NCI-H1092 (cell line): ENCODE measurements around the gene HIC1.

Source experiments
- DNase-seq: peaks from one replicate; lab custom pipeline; 2025; lab: John Stamatoyannopoulos, UW

Gene HIC1

DNA sequence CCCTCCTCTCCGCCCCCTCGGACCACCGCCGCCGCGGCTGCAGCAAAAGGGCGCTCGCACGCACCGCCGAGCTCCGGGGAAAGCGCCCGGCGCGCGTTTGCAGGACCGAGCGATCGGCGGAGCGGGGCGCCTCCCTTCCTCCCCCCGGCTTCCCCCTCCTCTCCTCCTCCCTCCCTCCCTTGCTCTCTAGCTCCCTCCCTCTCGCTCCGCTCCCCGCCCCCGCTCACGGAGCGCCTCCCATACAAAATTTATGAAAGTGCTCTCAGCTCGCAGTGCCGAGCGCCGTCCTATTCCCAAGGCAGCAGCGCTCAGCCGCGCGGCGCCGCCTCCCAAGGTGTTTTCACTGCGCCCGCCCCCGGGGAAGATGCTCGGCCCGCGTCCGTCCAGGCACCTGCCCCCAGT, 29.7 kb upstream of the HIC1 start, which contains the start of gene RTN4RL1:
RTN4RL1 (minus strand) TSS at position 115 of the 402 bp plus-strand sequence. CDS start 469 bp downstream, outside the sequence.
- DNase-seq: no peak

DNA sequence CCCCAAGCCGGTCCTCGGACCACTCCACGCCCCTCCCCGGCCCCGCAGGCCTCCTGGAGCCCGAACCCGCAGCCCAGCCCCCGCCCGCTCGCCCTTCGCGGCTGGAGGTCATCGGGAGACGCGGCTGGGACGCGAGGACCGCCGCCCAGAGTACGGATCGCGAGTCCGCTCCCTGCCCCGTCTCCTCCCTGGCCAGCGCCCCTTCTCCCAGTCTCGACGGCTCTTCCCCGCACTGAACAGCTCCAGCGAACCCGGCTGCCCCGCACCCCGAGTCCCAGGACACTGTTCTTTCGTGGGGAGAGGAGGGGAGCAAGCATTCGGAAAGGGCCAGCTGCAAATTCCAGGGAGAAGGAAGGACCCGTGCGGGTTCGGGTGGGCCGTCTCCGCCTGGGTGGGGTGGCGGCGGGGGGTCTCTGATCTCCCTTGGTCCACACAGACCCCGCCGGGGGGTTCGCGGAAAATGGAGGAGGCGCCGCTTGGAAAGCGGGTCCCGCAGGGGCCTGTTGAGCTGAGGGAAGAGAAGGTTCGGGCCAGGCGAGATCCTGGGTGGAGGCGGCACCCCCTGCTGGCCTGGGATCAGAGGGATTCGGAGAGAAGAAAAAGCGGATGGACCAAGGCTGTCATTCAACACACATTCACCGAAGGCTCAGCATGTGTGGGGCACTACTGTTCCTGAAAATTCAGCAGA, 29.1 kb upstream of the HIC1 start:
- DNase-seq: peak; percentile 63

DNA sequence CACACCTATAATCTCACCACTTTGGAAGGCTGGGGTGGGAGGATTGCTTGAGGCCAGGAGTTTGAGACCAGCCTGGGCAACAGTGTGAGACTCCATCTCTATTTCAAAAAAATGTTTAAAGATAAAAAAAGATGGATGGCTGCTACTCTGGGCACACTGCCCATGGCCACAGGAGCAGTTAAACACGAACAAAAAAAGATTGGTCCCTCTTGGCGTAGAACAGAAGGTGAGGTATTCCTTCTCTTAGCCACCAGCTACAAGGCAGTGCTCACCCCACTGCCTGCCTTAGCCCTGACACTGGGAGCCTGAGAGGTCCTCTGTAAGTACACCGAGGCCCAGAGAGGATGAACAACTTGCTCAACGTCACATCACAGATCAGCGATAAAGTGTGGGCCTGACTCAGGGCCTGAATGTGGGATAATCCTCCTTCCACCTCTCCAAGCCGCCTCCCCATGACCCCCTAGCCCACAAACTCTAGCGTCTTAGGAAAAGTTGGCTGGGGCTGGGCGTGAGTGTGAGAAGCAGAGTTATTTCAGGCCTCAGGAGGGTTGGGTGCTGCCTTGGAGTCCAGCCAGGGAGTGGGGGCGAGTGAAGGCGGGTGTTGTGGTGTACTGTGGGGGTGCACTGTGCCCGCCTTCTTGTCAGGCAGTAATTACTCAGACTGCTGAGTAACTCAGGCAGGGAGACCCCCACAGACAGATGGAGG, 27.2 kb upstream of the HIC1 start:
- no peak for DNase-seq

DNA sequence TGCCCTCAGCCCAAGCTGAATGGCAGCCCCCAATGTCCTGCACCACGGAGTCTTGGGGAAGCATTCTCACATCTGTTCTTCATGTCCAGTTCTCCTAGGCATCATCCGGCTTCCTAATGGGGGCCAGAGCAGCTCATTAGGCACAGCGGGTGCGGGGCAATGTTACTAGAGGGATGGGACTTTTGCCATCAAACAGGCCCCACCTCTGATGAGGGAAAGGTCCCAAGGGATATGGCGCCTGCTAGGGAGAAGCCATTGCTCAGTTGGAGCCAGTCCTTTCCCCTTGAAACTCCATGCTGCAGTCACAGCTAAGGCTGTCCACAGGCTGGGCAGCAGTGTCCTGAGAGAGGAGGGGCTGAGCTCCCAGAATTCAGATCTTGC, 26.7 kb upstream of the HIC1 start:
- DNase-seq: no peak

DNA sequence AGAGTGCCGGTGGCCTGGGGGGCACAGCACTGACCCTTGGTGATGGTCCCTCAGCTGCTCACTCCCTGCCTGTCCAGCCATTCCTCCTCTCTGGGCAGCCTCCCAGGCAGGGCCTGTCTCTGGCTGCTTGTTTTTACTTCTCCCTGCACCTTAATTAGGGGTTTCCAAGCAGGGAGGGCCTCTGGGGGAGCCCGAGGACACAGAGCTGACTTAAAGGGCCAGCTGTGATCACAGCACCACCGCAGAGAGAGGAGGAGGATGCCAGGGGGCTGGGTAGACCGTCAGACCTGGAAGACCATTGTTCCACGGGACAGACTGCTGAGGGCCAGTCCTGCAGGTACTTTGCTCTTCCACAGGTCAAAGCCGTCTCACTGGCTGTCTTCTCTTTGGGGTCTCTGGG, 26.2 kb upstream of the HIC1 start:
- no peak for DNase-seq

GRCh38 chr17:2029911-2030778, 24.8 kb upstream of the HIC1 start, which contains the start of gene DPH1:
DPH1 (plus strand) TSS chr17:2030153; CDS start chr17:2030170, 17 bp downstream.
- DNase-seq: peak; percentile 72

- DNase-seq: no peak
These were observed 24.1 kb upstream of the HIC1 start for GRCh38 chr17:2030779-2031163.

DNA sequence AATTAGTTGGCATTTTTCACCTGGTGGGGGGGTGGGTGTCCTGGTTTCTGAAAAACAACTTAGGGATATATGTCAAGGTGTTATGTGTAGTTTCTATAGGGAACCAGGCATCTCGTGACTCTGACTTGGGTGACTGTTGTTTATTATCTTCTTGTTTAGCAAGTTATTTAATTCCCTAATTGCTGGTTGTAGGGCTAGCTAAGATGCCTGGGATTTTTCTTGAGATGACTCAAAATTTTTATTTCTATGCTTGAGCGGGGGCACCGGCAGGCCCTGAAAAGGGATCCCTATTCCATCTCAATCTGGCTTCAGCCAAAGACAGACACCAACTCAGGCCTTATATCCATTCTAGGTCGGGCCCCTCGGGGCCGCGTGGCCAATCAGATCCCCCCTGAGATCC, 21.8 kb upstream of the HIC1 start:
- no peak for DNase-seq

- no peak for DNase-seq
These were observed 20.7 kb upstream of the HIC1 start for GRCh38 chr17:2034157-2034556.

DNA sequence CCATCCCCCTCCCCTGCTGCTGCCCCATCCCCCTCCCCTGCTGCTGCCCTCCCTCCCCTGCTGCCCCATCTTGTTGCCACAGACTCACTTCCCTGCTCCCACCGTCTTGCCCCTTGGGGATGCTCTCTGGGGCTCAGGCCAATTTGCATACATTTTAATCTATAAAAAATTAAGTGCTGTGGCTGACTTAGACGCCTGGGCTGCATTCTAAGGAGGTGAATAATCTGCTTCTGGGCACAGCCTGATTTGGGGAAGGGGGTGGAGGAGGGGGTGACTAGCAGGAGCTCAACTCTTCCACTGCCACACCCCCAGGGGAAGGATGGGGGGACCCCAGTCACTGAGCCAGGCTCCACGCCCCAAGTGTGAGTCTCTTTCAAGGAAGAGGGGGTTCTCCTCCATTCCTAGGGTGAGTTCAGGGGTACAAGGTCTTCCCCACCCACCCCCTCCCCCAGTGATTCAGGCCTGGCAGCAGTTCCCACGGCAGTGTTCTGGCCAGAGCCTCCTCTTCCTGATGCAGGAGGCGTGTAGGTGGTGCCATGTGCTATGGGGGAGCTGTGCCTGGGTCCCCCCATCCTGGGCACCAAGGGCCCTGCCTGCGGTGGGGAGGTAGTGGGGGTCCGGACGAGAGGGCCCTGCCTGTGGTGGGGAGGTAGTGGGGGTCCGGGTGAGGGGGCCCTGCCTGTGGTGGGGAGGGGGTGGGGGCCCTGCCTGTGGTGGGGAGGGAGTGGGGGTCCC, 19.9 kb upstream of the HIC1 start:
- no peak for DNase-seq

- DNase-seq: no peak
These were observed 19.1 kb upstream of the HIC1 start for GRCh38 chr17:2035541-2036488.

- no peak for DNase-seq
These were observed 17.7 kb upstream of the HIC1 start for GRCh38 chr17:2037155-2037554.

DNA sequence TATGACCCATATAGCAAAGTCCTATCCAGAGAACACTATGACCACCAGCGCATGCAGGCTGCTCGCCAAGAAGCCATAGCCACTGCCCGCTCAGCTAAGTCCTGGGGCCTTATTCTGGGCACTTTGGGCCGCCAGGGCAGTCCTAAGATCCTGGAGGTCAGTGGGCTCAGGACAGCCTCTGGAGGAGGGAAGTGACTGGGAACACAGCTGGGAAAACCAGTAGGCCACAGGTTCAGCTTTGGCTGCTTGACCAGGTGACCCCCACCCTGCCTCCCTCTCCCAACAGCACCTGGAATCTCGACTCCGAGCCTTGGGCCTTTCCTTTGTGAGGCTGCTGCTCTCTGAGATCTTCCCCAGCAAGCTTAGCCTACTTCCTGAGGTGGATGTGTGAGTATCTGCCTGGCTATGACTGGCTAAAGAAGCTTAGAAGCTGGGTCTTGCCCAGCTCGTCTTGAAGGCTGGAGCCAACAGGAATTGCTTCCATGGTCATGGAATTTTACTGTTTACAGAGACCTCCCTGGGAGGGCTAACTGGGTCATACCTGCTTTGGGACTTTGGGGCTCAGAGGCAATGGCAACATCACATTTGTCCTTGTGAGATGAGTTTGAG, 14.6 kb upstream of the HIC1 start:
- no peak for DNase-seq

DNA sequence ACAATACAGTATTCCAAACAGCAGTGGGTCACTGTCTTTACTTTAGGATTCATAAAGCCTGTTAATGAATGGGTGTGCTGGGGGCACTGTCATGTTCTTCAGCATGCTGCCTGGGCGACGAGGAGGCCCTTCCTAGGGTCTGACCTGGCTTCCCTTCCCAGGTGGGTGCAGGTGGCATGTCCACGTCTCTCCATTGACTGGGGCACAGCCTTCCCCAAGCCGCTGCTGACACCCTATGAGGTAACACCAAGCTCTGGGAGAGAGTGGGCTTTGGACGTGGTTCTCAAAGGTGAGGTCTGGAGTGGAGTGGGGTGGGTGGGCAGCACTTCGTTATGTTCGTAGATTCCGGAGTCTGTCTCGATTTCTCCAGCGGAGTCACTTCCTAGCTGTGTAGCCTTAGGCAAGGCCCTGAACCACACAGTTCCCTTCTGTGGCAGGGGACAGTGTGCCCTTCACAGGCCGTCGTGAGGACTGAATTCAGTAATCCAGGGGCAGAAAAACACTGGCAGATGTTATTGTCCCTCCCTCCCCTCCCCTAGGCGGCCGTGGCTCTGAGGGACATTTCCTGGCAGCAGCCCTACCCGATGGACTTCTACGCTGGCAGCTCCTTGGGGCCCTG, 13.9 kb upstream of the HIC1 start:
- no peak for DNase-seq

DNA sequence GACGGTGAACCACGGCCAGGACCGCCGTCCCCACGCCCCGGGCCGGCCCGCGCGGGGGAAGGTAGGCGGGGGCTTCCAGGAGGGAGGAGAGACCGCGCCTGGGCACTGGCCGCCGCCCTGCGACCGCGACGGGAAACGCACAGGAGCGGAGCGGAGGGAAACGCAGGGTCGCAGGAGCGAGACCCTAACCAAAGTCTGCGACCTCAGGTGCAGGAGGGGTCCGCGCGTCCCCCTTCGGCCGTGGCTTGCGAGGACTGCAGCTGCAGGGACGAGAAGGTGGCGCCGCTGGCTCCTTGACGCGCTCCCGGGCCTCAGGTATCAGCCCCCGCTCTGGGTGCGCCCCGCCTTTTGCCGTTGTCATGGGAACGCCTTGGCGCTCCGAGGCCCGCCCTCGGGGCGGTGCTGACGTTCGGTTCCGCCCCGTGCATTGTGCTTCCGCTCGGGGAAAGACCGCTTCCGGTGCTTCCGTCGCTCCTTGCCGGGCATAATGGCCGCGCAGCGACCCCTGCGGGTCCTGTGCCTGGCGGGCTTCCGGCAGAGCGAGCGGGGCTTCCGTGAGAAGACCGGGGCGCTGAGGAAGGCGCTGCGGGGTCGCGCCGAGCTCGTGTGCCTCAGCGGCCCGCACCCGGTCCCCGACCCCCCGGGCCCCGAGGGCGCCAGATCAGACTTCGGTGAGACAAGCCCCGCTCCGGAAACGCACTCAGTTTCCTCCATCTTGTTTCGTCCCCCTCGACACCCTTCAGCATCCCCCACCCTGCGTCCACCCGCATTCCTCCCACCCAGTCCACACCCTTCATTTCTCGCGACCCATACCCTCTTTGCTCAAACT, 13.1 kb upstream of the HIC1 start, which contains the start of gene OVCA2:
OVCA2 (plus strand) TSS at position 462 of the 829 bp plus-strand sequence; CDS start at position 488, 26 bp downstream.
- DNase-seq: peak; percentile 90

GRCh38 chr17:2042390-2042847, 12.5 kb upstream of the HIC1 start:
- DNase-seq: no peak

DNA sequence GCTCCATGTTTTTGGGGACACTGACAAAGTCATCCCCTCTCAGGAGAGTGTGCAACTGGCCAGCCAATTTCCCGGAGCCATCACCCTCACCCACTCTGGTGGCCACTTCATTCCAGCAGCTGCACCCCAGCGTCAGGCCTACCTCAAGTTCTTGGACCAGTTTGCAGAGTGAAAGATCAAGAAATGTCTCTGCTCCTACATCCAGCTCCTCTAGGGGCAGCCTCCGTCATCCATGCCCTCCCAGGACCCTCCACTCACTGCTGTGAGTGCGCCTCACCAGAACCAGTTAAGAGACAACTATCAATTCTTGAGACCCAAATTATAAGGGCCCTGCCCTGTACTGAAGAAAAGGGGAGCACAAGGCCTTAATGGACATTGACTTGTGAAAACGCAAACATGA, 12.0 kb upstream of the HIC1 start:
- no peak for DNase-seq

DNA sequence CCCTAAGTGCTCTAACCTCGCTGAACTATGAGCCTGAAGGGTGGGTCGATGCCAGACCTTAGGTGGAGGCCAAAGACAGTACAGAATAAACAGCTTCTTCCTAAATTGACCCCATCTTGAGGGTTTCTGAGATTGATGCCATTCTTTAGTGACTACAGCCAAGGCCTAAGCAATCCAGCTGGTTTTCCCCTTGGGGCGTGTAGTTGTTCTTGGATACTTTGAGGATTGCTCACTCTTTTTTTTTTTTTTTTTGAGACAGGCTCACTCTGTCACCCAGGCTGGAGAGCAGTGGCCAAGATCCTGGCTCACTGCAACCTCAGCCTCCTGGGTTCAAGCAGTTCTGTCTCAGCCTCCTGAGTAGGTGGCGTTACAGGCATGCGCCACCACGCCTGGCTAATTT, 11.1 kb upstream of the HIC1 start:
- no peak for DNase-seq
